Panc1 (cell line): ENCODE results near the gene CTAG2. TPM values are rescaled to one million over a fixed set of nuclear protein-coding genes. Genes with fewer than 3 reads are reported as not detected.
"Not testable (repeated sequence)": the region's sequence is repeated elsewhere in the genome, so short reads cannot be mapped to it uniquely, and the experiment has no call there.

Source experiments
- ATAC-seq: fragments of 200-7000 bp; cut with Tn5 transposase; 2 replicates; pipeline ENCODE4 v1.9.1; 2020; ENCODE audit warnings: mild to moderate bottlenecking, moderate library complexity
- BruUV-seq: library from RNA; stranded (reverse); fragments of 400-500 nt; replicated peaks from 2 replicates; lab custom pipeline; 2021; lab: Mats Ljungman, UMichigan
- CTCF ChIA-PET: fragments of 300-600 bp; sonication (Branson Sonifier 250); formaldehyde crosslinking; loops from one replicate; lab custom pipeline; 2022; ENCODE audit warnings: antibody characterized with exemption; lab: Charles Lee
- POLR2A ChIA-PET: fragments of 300-600 bp; sonication (Branson Sonifier 250); formaldehyde crosslinking; loops from one replicate; lab custom pipeline; 2022; ENCODE audit warnings: antibody characterized with exemption; lab: Charles Lee
- DNase-seq: peaks from one replicate; pipeline ENCODE4 v3.0.0-alpha.2; 2010; ENCODE audit warnings: low read depth, low spot score
- H3K27ac ChIP-seq: 2 replicates; pipeline ENCODE4 v1.5.1; 2011; ENCODE audit warnings: mild to moderate bottlenecking, low read length, inconsistent platforms
- H3K27me3 ChIP-seq: fragments of 200-500 bp; sonication (Bioruptor generic); 2 replicates; pipeline ENCODE4 v1.6.0; 2014; ENCODE audit warnings: low read length, inconsistent platforms; ENCODE audit not compliant: control insufficient read depth, insufficient read depth
- H3K36me3 ChIP-seq: fragments of 200-500 bp; sonication (Bioruptor generic); 2 replicates; pipeline ENCODE4 v1.5.1; 2014; ENCODE audit warnings: inconsistent platforms, mild to moderate bottlenecking, low read length, moderate library complexity; ENCODE audit not compliant: control insufficient read depth, insufficient read depth
- H3K4me1 ChIP-seq: 2 replicates; pipeline ENCODE4 v1.5.1; 2011; ENCODE audit warnings: inconsistent platforms, mild to moderate bottlenecking, low read length, moderate library complexity; ENCODE audit not compliant: control insufficient read depth, insufficient read depth
- H3K4me3 ChIP-seq, 2 experiments: 2 replicates each; pipeline ENCODE4 v1.5.1; 2011 to 2012; ENCODE audit warnings: low read depth in 2 of 2, low read length in 2 of 2, mild to moderate bottlenecking in 2 of 2, inconsistent platforms in 1 of 2, moderate library complexity in 1 of 2
- H3K9me3 ChIP-seq: fragments of 200-500 bp; sonication (Bioruptor generic); 2 replicates; pipeline ENCODE4 v1.5.1; 2014; ENCODE audit warnings: low read depth, mild to moderate bottlenecking, inconsistent platforms, low read length, moderate library complexity; ENCODE audit not compliant: control insufficient read depth, insufficient read depth
- CTCF ChIP-seq: fragments of 450-650 bp; IDR thresholded peaks from 2 replicates; pipeline ENCODE4 v1.5.1; 2017; ENCODE audit warnings: mild to moderate bottlenecking
- POLR2AphosphoS5 ChIP-seq: IDR thresholded peaks from 2 replicates; pipeline ENCODE4 v1.6.1; 2012; ENCODE audit warnings: mild to moderate bottlenecking, low read depth, low read length, moderate library complexity
- REST ChIP-seq, 2 experiments: IDR thresholded peaks; 2 replicates each; pipeline ENCODE4 v1.6.1; 2011 to 2012; ENCODE audit warnings: low read depth in 2 of 2, control low read depth in 1 of 2, low read length in 1 of 2, mild to moderate bottlenecking in 1 of 2, moderate library complexity in 1 of 2; ENCODE audit not compliant: insufficient read depth in 1 of 2
- SIN3A ChIP-seq: IDR thresholded peaks from 2 replicates; pipeline ENCODE4 v1.6.1; 2012; ENCODE audit warnings: low read depth, mild to moderate bottlenecking, low read length, moderate library complexity, borderline replicate concordance; ENCODE audit not compliant: insufficient read depth
- TCF7L2 ChIP-seq: IDR thresholded peaks from 2 replicates; pipeline ENCODE4 v1.6.1; 2011; ENCODE audit warnings: mild to moderate bottlenecking, low read depth, low read length, inconsistent platforms
- in situ Hi-C: cut with HindIII; loops from 2 replicates; pipeline ENCODE4 v1.10.0; 2016; ENCODE audit warnings: low sequenced_read_pairs, low pct_unique_long_range_greater_than_20kb
- intact Hi-C: fragments of 100-400 bp; cut with micrococcal nuclease; formaldehyde crosslinking; loops from one replicate; pipeline ENCODE4 v1.10.0; 2022; ENCODE audit not compliant: unreplicated experiment
- total RNA-seq: library from RNA; stranded (reverse); gene quantifications from one replicate; pipeline ENCODE4 v1.2.1, GENCODE V29; 2021; ENCODE audit not compliant: unreplicated experiment

Gene CTAG2
- total RNA-seq, 1 experiment from 2014 or later: not detected

- ChIA-PET CTCF (no interaction called here), POLR2A (no interaction called here)
- Histone ChIP-seq H3K4me3 (no peak overlapping the region), H3K27me3 (no peaks in the 10 kb centered on the region), H3K9me3 (no peaks in the 10 kb centered on the region), H3K36me3 (no peaks in the 10 kb centered on the region), H3K27ac (no peak overlapping the region), H3K4me1 (peaks cover 13% of the 10 kb centered on the region)
- DNase-seq (no peak), ATAC-seq (no peak)
- intact Hi-C loops: no loop called here
- no peak for TF ChIP-seq TCF7L2
- no peak for TF ChIP-seq REST (IDR thresholded peaks at IDR 0.05; ENCODE audit: insufficient read depth in 1 of 2, low read depth in 2 of 2, low read length in 1 of 2)
- no peak for TF ChIP-seq POLR2AphosphoS5
- no peak for TF ChIP-seq CTCF
- no peak for TF ChIP-seq SIN3A
- BruUV-seq: no TSS peak
- in situ Hi-C loops: no loop called here
Observed at GRCh38 chrX:154648931-154649330, 4.4 kb downstream of the CTAG2 start.

- H3K27me3 ChIP-seq, ATAC-seq, H3K9me3 ChIP-seq, in situ Hi-C loops, BruUV-seq, intact Hi-C loops, H3K4me3 ChIP-seq, CTCF ChIA-PET, POLR2A ChIA-PET, H3K36me3 ChIP-seq, DNase-seq, H3K27ac ChIP-seq: not testable (repeated sequence)
- peaks cover 13% of the 10 kb centered on the region for H3K4me1 ChIP-seq
Observed at GRCh38 chrX:154645745-154646378, 7.5 kb downstream of the CTAG2 start.

GRCh38 chrX:154643708-154644107, 9.7 kb downstream of the CTAG2 start:
- H3K36me3 ChIP-seq, H3K4me1 ChIP-seq, H3K27me3 ChIP-seq, H3K27ac ChIP-seq, ATAC-seq, BruUV-seq, H3K9me3 ChIP-seq, intact Hi-C loops, in situ Hi-C loops, DNase-seq, POLR2A ChIA-PET, CTCF ChIA-PET, H3K4me3 ChIP-seq: not testable (repeated sequence)

GRCh38 chrX:154641740-154642139, 11.6 kb downstream of the CTAG2 start:
- H3K36me3 ChIP-seq, H3K4me1 ChIP-seq, POLR2A ChIA-PET, CTCF ChIA-PET, H3K9me3 ChIP-seq, intact Hi-C loops, BruUV-seq, H3K4me3 ChIP-seq, in situ Hi-C loops, DNase-seq, H3K27ac ChIP-seq, H3K27me3 ChIP-seq: not testable (repeated sequence)
- ATAC-seq: peak; percentile 37; the same call in 1 of the 2 replicates

GRCh38 chrX:154633661-154634060, 19.7 kb downstream of the CTAG2 start:
- CTCF ChIA-PET, H3K4me3 ChIP-seq, H3K36me3 ChIP-seq, POLR2A ChIA-PET, BruUV-seq, H3K4me1 ChIP-seq, H3K27ac ChIP-seq, H3K9me3 ChIP-seq, H3K27me3 ChIP-seq, in situ Hi-C loops, intact Hi-C loops, DNase-seq: not testable (repeated sequence)
- peak; percentile 67; the same call in 1 of the 2 replicates for ATAC-seq
